Activated T-helper 17 cell treated with anti-CD3 and anti-CD28 coated beads, Interleukin-2, amount 50 U/mL, for 72 hours (primary cell): ENCODE measurements around the gene STRAP. TPM values are rescaled to one million over a fixed set of nuclear protein-coding genes. Genes with fewer than 3 reads are reported as not detected.

Experiments
- ATAC-seq: fragments of 150-1000 bp; cut with Tn5 transposase; replicated peaks from 2 replicates; pipeline ENCODE4 v1.10.0; 2021; ENCODE audit warnings: mild to moderate bottlenecking, moderate library complexity
- H3K27ac Mint-ChIP-seq: one replicate; pipeline ENCODE4 v1.8.0; 2022; ENCODE audit warnings: mixed read lengths
- H3K27me3 Mint-ChIP-seq: one replicate; pipeline ENCODE4 v1.8.0; 2022; ENCODE audit warnings: mixed read lengths
- H3K36me3 Mint-ChIP-seq: one replicate; pipeline ENCODE4 v1.8.0; 2022; ENCODE audit warnings: low read depth, mild to moderate bottlenecking, mixed read lengths
- H3K4me1 Mint-ChIP-seq: one replicate; pipeline ENCODE4 v1.8.0; 2022; ENCODE audit warnings: mixed read lengths
- H3K4me3 Mint-ChIP-seq: one replicate; pipeline ENCODE4 v1.8.0; 2022; ENCODE audit warnings: mild to moderate bottlenecking, mixed read lengths
- H3K9me3 Mint-ChIP-seq: one replicate; pipeline ENCODE4 v1.8.0; 2022; ENCODE audit warnings: mixed read lengths
- total RNA-seq, 2 donors: library from RNA; stranded (reverse); gene quantifications; one replicate each; pipeline ENCODE4 v1.2.3, GENCODE V29; 2022

The STRAP gene, protein sequence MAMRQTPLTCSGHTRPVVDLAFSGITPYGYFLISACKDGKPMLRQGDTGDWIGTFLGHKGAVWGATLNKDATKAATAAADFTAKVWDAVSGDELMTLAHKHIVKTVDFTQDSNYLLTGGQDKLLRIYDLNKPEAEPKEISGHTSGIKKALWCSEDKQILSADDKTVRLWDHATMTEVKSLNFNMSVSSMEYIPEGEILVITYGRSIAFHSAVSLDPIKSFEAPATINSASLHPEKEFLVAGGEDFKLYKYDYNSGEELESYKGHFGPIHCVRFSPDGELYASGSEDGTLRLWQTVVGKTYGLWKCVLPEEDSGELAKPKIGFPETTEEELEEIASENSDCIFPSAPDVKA
- total RNA-seq, result 100 to 1,000 TPM in 1 of 2 donors, 10 to 100 TPM in 1; 62.4 to 131 TPM

DNA sequence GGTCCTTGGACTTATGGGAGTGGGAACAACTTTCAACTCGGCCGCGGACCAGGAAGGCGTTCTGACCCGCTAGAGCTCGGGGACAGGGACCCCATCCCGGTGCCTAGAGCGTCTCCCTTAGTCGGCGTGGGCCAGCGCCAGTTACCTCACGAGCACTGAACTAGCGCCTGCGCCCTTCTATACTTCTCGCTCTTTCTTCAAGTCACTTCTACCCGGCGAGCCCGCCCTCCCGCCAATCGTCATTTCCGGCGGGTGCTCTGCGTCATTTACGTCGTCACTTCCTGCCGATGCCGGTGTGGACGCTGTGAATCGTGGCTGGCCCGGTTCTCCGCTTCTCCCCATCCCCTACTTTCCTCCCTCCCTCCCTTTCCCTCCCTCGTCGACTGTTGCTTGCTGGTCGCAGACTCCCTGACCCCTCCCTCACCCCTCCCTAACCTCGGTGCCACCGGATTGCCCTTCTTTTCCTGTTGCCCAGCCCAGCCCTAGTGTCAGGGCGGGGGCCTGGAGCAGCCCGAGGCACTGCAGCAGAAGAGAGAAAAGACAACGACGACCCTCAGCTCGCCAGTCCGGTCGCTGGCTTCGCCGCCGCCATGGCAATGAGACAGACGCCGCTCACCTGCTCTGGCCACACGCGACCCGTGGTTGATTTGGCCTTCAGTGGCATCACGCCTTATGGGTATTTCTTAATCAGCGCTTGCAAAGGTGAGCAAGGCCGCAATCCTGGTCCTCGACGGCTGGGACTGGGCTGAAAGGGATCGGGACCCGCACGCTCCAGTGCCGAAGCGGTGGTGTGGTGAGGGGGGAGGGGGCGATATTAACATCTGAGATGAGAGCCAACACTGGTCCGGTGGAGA lies at the start of gene STRAP:
Gene STRAP, plus strand, starts transcription at position 270 of the 854 bp plus-strand sequence. Its CDS starts 321 bp downstream, at position 591.
- peaks cover 55% of the 10 kb centered on the region for H3K36me3 Mint-ChIP-seq
- peak; percentile 98 for ATAC-seq
- peaks cover 38% of the 10 kb centered on the region for H3K4me1 Mint-ChIP-seq
- H3K27me3 Mint-ChIP-seq, result no peaks in the 10 kb centered on the region
- peak within 1 kb of the TSS; percentile 97 for H3K27ac Mint-ChIP-seq
- H3K9me3 Mint-ChIP-seq, result no peaks in the 10 kb centered on the region
- peak within 1 kb of the TSS; percentile 94 for H3K4me3 Mint-ChIP-seq

DNA sequence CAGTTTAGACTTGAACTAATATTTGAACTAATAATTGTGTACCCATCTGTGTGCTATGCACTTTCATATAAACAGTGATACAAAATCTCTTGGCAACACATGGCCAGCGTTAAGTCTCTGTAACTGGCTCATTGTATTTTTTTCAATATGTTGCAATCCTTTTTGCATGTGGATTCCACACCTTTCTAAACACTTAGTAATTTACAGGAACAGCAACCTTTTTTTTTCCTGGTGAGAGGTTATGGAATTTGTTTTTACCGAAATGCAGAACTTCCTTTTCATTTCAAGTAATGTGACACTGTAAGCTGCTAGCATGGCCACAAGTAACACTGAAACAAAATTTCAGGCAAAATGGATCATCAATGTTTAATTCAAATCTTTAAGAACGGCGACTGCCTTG lies 47.6 kb upstream of the STRAP start:
- Mint-ChIP-seq H3K27ac (no peak overlapping the region), H3K4me1 (no peaks in the 10 kb centered on the region)
- ATAC-seq, result no peak

DNA sequence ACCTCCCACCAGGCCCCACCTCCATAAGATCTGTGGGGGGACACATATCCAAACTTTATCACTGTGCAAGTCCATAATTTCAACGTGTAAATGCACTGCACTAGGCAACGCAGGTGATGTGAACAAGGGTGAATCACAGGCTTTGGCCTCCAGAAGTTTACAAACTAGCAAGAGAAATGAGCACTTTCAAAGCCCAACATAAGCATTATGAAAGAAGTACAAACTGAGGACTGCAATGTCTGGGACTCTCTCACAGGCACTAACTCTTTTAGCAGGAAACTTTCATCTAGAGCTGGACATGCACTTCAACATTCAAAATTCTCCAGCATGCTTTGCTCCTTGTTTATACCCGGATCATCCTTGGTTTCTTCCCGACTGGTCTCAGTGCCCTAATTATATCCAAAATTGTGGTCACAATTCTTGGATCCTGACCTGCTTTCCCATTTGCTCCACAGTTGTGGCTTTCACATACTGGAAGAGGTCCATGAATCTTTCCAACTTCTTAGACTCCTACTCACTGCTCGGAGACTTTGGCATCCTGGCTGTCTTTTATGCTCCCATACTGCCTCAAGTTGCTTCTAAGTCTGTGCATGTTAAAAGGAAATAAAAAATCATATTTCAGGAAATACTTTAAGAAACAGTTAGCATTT lies 44.9 kb upstream of the STRAP start:
- Mint-ChIP-seq H3K4me1 (no peaks in the 10 kb centered on the region), H3K27ac (no peak overlapping the region), H3K9me3 (no peaks in the 10 kb centered on the region), H3K27me3 (peaks cover 4% of the 10 kb centered on the region), H3K36me3 (no peaks in the 10 kb centered on the region), H3K4me3 (no peak overlapping the region)
- ATAC-seq, result no peak

More for the DNA sequence above, 47.6 kb upstream of the STRAP start:
- Mint-ChIP-seq H3K27me3 (peaks cover 10% of the 10 kb centered on the region), H3K4me3 (no peak overlapping the region), H3K36me3 (no peaks in the 10 kb centered on the region), H3K9me3 (no peaks in the 10 kb centered on the region)

DNA sequence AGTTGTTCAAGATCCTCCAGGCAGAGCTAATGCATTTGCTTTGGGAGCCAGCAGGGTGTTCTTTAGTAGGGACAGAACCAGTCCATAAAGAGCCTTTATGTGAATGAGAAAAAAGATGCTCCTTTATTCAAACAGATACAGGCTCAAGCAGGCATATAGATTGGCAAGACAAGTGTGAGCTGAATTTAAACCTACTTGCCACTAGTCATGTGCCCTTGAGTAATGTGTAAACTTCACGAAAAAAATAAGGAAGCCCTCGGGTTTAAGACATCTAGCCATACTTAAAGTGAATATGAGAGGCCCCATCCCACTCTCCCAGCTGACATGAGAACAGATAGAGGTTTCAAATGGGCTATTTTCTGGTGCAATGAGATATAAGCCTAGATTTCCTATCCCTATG lies 43.1 kb upstream of the STRAP start:
- no peak for ATAC-seq
- Mint-ChIP-seq H3K4me3 (no peak overlapping the region), H3K9me3 (no peaks in the 10 kb centered on the region), H3K36me3 (no peaks in the 10 kb centered on the region), H3K27me3 (peaks cover 5% of the 10 kb centered on the region), H3K27ac (no peak overlapping the region), H3K4me1 (no peaks in the 10 kb centered on the region)

DNA sequence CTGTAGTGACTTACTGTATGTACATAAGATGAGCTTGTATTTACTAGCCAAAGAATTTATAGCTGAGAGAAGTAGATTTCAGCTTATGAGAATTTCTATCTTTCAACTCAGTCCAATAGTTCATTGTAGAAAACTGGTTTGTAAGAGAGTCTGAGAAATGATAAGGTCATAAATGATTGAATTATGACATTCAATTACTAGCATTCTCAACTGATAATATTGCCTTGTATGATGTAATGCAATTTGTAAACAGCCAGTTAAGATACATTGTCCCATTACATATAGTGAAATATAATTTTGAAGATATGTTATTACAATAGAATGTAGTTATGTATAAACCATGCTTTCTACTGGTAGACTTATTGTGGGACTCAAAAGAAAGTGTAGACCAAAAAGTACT lies 42.5 kb upstream of the STRAP start:
- no peaks in the 10 kb centered on the region for H3K36me3 Mint-ChIP-seq
- no peaks in the 10 kb centered on the region for H3K4me1 Mint-ChIP-seq
- peaks cover 8% of the 10 kb centered on the region for H3K27me3 Mint-ChIP-seq
- no peak overlapping the region for H3K27ac Mint-ChIP-seq
- H3K9me3 Mint-ChIP-seq, result no peaks in the 10 kb centered on the region
- no peak for ATAC-seq
- no peak overlapping the region for H3K4me3 Mint-ChIP-seq

DNA sequence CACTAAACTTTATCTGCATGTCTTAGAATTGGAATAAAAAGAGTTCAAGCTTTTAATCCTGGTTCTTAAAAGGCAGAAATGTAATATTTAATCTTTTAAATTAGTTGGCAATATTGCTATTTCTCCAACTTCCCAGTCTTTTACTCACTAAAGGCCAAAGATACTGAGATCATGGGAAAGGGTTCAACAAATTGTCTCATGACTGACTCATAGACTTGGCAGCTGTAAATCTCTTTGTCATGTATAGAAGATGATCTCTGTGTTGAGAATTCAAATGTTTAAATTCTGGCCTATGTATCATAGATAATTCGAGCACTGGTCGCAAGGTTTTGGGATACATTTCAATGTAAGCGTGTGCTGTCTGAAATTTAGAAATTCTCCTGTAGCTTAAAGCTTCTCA lies 40.1 kb upstream of the STRAP start:
- Mint-ChIP-seq H3K36me3 (no peaks in the 10 kb centered on the region), H3K27me3 (peaks cover 8% of the 10 kb centered on the region), H3K4me1 (no peaks in the 10 kb centered on the region), H3K4me3 (no peak overlapping the region), H3K27ac (no peak overlapping the region), H3K9me3 (no peaks in the 10 kb centered on the region)
- no peak for ATAC-seq

DNA sequence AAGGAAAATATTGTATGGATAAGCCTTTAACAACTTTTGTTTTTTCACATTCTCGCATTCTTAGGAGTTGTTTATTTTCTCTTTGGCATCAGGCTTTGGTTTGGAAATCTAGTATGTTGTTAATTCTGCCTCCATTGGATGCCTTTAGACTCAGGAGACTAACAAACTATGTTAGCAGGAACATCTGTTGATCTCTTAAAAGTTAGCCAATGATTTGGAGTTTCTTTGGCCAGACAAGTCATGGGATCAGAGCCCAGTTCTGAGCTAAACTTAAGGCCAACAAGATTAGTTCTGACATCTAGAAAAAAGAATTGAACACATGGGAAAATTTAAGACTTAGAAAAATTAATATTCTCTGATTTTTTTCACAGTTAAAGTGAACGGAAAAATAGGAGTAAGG lies 35.3 kb upstream of the STRAP start:
- H3K27ac Mint-ChIP-seq, result no peak overlapping the region
- no peaks in the 10 kb centered on the region for H3K4me1 Mint-ChIP-seq
- no peak overlapping the region for H3K4me3 Mint-ChIP-seq
- no peaks in the 10 kb centered on the region for H3K9me3 Mint-ChIP-seq
- H3K27me3 Mint-ChIP-seq, result peaks cover 4% of the 10 kb centered on the region
- no peak for ATAC-seq
- H3K36me3 Mint-ChIP-seq, result no peaks in the 10 kb centered on the region

DNA sequence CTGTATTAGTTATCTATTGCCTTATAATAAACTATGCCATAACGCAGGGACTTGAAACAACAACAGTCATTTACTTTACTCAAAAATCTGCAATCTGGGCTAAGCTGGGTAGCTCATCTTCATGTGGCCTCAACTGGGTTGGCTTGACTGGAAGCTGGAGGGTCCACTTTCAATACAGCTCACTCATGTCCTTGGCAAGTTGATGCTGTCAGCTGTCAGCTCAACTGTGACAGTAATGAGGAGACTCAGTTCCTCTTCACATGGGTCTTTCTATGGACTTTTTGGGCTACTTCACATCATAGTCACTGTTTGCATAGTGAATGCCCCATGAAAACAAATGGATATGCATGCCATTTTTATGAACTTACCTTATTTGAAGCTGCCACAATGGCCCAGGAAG lies 33.6 kb upstream of the STRAP start:
- no peaks in the 10 kb centered on the region for H3K4me1 Mint-ChIP-seq
- peaks cover 4% of the 10 kb centered on the region for H3K27me3 Mint-ChIP-seq
- ATAC-seq, result no peak
- no peaks in the 10 kb centered on the region for H3K36me3 Mint-ChIP-seq
- no peak overlapping the region for H3K4me3 Mint-ChIP-seq
- H3K27ac Mint-ChIP-seq, result no peak overlapping the region
- H3K9me3 Mint-ChIP-seq, result no peaks in the 10 kb centered on the region

DNA sequence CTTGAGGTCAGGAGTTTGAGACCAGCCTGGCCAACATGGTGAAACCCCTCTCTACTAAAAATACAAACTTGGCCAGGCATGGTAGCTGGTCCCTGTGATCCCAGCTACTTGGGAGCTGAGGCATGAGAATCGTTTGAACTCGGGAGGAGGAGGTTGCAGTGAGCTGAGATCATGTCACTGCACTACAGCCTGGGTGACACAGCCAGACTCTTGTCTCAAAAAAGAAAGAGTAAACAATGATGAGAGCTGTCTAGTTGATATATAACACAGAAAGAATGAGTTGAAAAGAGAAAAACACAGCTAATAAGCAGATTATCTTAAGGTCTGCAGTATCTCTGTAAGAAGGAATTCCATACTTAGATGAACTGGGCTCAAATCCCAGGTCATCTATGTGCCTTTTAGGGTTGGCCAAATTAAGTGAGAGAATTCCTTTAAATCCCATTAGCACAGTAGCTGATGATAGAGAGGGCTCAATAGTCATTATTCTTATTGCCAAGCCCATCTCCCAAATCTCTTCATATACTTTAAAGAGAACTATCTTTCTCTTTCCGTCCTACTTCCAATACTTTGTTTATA lies 31.1 kb upstream of the STRAP start:
- no peaks in the 10 kb centered on the region for H3K4me1 Mint-ChIP-seq
- no peaks in the 10 kb centered on the region for H3K9me3 Mint-ChIP-seq
- no peaks in the 10 kb centered on the region for H3K27me3 Mint-ChIP-seq
- H3K4me3 Mint-ChIP-seq, result no peak overlapping the region
- no peak for ATAC-seq
- H3K36me3 Mint-ChIP-seq, result no peaks in the 10 kb centered on the region
- H3K27ac Mint-ChIP-seq, result no peak overlapping the region

DNA sequence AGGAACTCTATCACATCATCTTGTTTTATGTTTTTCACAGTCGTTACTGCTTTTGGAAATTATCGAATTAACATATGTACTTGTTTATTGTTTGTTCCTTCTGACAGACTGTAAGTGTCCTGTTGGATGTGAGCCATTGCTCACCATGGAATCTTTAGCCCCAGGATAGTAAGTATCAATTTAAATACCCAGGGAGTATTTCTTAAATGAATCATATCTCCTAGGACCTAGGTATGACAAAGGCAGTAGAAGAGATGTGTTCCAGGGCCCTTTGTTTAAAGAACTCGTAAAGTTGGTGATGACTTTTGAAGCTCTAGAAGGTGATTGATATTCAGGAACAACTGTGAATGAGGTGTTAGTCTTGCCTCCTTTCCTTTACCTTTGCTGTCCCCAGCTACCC lies 30.3 kb upstream of the STRAP start:
- Mint-ChIP-seq H3K4me3 (no peak overlapping the region), H3K4me1 (no peaks in the 10 kb centered on the region), H3K27ac (no peak overlapping the region), H3K9me3 (no peaks in the 10 kb centered on the region), H3K27me3 (no peaks in the 10 kb centered on the region), H3K36me3 (no peaks in the 10 kb centered on the region)
- ATAC-seq, result no peak

DNA sequence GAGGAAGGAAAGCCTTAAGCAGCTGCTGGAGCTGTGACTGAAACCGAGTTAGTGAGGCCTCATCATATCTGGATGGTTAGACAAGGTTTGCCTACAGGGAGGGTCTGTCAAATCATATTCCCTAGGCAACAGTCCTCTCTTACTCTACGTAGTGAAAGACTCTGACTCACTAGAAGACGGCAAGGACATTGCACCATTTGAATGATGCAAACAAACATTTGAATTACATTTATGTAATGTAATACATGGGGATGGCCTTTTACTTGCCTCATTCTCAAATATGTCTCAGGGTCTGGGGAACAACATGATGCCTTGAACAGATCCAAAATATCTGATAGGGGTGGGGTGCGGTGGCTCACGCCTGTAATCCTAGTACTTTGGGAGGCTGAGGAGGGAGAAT lies 29.8 kb upstream of the STRAP start:
- Mint-ChIP-seq H3K36me3 (no peaks in the 10 kb centered on the region), H3K4me1 (no peaks in the 10 kb centered on the region), H3K9me3 (no peaks in the 10 kb centered on the region)

DNA sequence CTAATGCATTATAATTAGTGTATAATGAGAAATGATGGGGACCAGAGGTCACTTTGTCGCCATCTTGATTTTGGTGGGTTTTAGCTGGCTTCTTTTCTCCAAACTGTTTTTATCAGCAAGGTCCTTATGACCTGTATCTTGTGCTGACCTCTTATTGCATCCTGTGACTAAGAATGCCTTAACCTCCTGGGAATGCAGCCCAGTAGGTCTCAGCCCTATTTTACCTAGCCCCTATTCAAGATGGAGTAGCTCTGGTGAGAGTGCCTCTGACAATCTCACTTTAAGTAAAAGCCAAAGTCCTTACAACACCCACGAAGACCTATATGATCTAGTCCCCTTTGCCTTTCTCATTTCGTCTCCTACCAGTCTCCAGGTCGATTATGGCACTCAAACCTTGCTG lies 28.3 kb upstream of the STRAP start:
- Mint-ChIP-seq H3K27ac (no peak overlapping the region), H3K9me3 (no peaks in the 10 kb centered on the region), H3K4me3 (no peak overlapping the region), H3K4me1 (no peaks in the 10 kb centered on the region), H3K36me3 (no peaks in the 10 kb centered on the region), H3K27me3 (no peaks in the 10 kb centered on the region)
- ATAC-seq, result no peak

More for the DNA sequence above, 29.8 kb upstream of the STRAP start:
- Mint-ChIP-seq H3K4me3 (no peak overlapping the region), H3K27ac (no peak overlapping the region), H3K27me3 (no peaks in the 10 kb centered on the region)
- no peak for ATAC-seq

DNA sequence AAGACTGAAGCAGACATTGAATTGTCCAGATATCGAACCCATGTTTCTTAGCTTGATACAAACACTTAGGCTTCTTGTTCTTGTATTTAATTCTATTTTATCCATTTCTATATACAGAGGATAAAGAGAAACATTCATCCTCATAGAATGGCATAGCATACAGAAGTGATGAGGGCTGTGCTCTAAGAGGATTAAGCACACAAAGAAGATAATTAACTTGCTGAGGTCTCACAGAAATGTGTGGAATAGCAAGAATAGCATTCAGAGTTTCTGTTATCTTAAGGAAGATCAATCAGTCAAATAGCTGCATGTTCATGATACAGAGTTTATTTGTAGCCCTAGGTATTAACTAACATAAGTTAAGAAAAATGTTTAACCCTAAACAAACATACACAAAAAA lies 27.3 kb upstream of the STRAP start:
- Mint-ChIP-seq H3K4me3 (no peak overlapping the region), H3K27ac (no peak overlapping the region), H3K27me3 (peaks cover 7% of the 10 kb centered on the region), H3K4me1 (no peaks in the 10 kb centered on the region), H3K9me3 (no peaks in the 10 kb centered on the region), H3K36me3 (no peaks in the 10 kb centered on the region)
- no peak for ATAC-seq

DNA sequence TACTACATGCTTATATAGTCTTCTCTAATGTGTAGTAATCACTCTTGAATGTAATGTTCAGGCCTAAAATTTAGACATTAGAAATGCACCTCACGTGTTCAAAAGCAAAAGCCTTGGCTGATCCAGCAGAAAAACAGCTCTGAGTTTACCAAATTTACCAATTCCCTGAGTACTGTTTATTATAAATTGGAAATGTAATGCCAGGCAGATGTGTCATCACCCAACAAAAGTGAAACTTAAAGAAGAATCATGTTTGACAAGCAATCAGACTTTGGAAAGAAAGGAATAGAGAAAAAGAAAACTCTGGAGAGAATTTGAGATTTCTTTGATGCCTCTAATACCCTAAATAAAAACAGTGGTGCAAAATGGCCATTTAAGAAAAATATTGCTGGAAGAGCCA lies 26.5 kb upstream of the STRAP start:
- H3K27me3 Mint-ChIP-seq, result peaks cover 9% of the 10 kb centered on the region
- no peaks in the 10 kb centered on the region for H3K36me3 Mint-ChIP-seq
- H3K27ac Mint-ChIP-seq, result no peak overlapping the region
- H3K4me3 Mint-ChIP-seq, result no peak overlapping the region
- no peaks in the 10 kb centered on the region for H3K9me3 Mint-ChIP-seq
- H3K4me1 Mint-ChIP-seq, result no peaks in the 10 kb centered on the region
- no peak for ATAC-seq
